ENCODE results near the gene COX10.
A peak's percentile ranks its signal among the peaks of the same experiment; 100 is the strongest.
"Not testable (repeated sequence)": the region's sequence is repeated elsewhere in the genome, so short reads cannot be mapped to it uniquely, and the experiment has no call there.

COX10 gene

DNA sequence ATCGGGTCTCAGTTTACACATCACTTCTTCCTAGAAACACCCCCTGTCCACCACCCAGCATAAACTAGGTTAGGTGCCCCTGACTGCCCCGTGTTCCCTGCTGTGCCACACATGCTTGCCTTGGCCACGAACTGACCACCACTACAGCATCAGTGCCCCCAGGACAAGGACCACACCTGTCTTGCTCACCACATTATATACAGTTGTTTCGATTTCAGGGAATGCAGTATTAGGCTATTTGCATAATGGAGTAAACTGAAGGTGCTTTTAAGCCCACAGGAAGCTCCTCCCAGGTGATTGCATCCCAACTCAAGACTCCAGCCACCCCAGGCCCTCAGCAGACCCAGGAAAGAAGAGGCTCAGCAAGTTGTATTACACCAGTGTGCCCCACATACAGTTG lies 117.1 kb downstream of the COX10 start:
- DNase-seq: not testable (repeated sequence)

DNA sequence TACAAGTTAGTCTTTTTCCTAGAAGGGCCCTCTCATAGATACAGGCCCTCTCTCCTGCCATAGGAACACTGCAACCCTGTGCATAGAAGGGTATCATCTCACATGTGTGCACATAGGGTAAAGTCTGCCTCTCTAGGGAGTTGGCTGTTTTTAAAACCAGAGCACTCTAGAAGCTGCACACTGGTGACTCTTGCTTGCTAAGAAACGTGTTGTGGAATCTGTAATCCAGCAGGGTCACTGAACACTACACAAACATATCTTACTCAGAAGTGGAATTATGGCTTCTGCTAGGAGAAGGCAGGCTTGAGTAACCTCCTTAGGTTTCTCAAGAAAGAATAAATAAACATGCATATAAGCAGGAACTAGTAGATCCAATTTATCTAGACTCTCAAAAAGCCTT lies 121.5 kb downstream of the COX10 start:
- not testable (repeated sequence) for DNase-seq

DNA sequence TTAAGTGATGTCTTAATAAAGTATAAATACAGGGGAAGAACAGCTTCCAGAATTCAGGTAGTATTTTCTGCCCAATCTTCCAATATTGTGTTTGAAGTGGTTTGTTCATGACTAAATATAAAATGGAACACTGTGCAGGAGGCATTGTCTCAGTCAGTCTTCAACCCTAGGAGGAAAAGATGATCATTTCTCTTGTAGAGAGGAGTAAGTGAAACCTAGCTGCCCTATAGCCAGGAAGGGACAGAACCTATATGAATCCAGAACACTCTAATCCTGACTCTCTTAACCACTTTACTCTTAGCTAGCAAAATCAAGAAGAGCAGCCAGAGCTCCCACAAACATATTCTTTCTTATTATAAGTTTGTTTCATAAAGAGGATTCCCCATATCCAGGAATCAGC lies 122.2 kb downstream of the COX10 start:
- not testable (repeated sequence) for DNase-seq

DNA sequence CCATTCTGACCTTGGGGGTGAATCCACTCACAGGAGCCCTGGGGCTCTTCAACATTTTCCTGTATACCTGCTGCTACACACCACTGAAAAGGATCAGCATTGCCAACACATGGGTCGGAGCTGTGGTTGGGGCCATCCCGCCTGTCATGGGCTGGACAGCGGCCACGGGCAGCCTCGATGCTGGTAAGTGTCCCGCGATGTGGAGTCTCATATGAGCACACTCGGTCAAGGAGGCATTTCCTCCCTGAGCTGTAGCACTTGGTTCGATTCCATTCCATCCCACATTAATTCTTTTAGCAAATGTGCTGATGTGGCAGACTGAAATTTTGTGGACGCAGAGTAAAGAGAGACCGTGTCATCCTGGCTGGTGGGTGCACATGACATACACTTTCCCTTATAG lies 122.7 kb downstream of the COX10 start:
- DNase-seq: not testable (repeated sequence)

DNA sequence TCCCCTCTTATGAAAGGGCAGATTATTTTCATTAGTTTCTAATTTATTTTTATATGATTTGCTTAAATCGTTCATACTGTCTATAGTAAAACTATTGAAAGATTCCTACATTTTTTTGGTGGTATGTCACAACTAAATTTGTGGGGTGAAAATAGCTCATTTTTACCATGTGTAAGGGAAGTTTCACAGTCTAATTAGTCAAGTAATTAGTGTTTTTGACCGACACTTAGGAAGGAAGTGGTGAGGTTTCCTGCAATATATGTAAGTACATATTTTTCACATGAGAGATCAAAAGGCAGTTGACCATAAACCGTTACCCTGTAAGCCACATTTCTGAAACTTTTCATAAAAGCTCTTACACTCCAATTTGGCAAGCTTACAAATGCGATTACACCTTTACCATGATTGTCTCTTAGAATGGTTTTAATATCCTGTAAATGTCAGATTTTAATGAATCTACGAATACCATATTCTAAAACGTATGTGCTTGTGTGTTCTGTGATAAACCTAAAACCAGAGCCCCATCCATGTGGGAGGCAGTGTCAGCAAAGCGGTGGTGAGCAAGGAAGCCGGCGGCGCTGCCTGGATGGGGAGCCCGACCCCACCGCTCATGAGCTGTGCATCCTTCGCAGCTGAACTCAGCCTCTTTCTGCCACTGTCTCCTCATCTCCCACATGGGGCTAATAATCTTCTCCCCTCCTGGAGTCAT lies 123.5 kb downstream of the COX10 start:
- DNase-seq: not testable (repeated sequence)

DNA sequence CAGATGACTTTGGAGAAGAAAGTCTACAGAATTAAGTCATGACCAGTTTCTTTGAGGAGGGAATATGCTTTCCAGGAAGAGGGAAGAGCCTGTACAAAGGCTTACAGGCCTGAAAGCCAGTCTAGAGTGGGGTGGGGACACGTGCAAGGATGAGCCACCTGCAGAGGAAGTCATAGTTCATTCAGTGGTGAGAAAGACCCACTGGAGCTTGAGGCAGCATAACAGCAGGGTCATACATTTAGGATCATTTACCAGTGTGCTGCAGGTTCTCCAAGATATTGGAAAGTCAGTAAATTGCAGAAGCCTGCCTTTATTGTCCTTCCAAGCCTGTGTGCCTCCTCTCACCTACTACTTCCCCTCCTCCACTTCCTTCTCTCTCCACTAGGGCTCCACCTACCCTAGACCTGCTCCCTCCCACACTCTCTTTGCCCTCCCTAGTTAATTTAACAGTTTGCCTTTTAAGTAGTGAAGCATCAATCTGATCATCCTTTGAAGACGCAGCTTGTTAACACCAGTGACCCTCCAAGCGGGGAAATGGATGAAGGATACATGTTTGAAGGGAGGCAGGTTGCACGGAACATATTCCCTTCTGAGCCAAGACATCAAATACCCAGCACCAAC lies 127.2 kb downstream of the COX10 start:
- DNase-seq: no peak

DNA sequence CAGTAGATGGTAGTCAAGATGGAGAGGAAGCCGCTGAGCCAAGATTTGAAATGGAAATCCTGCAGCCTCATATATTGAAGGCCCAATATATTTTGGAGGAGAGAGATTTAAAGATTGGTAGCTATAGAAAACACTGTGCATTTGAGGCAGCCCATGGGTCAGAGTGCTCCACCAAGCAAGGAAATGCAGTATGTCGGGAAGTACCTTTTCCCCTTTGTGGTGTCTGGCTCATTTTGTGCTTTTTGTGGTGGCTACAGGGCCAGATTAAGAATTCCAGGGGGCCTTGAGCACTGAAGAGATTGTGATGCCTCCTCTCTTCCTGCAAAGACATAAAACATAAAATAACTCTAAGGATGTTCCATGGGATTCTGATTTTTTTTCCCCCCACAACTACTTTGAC lies 127.8 kb downstream of the COX10 start:
- DNase-seq: no peak

DNA sequence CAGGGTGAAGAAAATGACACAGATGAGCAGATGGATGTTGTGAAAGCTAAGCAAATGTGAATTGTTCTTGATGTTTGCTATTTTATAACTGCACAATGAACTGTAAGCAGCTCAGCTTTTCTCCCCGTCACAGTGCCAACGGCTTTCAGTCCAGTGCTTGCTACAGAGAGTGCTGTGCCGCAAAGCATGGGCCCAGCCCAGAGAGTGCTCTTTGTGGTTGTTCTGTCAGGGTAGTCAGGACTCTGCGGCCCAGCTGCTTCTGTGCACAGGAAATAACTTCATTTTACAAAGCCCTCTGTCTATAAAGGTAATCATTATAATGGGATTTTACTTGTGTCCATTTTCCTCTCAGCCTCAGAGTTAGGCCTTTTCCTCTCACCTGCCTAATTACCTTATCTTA lies 128.3 kb downstream of the COX10 start:
- DNase-seq: no peak

DNA sequence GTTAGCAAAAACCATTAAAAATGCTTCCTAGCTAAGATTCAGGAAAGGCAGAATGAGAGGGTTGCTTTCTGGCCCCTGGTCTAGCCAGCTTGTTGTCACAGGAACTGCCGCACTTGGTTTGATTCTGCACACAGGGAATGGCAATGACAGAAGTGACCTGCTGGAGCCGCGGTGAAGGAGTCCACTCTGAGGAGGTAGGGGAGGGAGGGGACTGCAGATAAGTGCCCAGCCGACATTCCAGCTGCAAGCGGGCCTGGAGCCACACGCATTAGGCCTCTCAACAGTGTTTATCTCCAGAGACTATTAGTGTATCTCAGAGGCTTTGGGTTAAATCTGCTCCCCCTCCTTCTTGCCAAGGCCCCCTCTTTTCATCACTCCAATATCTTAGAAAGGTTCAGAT lies 128.7 kb downstream of the COX10 start:
- DNase-seq: peak; percentile 1

DNA sequence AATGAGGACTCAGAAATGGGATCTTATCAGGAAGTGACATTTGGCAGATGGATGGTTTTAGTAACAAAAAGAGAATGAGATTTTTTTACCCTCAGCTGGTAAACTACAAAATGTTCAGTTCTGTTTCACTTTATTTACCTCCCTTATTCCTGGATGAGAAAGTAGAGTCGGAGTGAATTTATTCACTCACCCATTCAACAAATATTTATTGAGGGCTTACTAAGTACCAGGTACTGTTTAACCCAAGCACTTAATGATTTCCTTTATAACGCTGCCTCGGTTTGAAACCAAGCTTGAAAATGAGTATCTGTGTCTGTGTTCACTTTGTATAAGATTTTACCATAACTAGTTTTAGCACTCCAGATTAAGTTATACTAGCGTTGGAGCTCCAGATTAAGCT lies 129.3 kb downstream of the COX10 start:
- DNase-seq: no peak

DNA sequence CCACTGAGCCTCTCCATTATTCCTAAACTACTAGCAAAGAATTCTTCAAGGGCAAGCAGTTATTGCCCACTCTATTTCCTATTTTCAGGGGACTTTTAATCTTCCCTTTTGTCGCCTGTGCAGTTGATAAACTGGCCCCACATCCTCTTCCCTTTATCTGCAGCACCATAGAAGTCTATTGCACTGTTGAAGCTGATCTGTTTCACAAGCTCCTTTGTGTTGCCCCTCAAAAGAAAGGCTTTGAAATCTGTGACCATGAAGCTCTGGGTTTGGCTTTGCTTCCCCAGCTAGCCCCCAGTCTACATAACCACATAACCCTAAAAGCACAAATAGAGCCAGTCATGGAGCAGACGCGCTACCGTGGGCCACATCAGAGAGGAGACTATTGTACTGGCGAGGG lies 130.3 kb downstream of the COX10 start:
- DNase-seq: no peak

DNA sequence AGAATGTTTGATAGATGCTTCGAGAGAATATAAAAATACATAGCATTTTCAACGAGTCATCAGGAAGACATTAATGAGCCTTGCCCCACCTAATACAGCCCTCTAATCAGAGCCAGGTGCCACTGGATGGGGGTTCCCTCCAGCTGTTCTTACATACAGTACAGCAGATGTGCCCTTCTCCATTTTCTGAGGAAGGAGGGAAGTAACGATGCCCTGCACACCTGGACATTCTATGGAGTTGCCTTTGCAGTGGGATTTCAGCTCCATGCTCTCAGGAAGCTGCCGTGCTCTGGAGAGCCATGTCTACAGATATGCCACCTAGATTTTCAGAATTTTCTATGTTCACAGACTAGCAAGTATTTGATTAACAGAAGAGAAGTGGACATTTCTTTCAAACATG lies 131.1 kb downstream of the COX10 start:
- no peak for DNase-seq

DNA sequence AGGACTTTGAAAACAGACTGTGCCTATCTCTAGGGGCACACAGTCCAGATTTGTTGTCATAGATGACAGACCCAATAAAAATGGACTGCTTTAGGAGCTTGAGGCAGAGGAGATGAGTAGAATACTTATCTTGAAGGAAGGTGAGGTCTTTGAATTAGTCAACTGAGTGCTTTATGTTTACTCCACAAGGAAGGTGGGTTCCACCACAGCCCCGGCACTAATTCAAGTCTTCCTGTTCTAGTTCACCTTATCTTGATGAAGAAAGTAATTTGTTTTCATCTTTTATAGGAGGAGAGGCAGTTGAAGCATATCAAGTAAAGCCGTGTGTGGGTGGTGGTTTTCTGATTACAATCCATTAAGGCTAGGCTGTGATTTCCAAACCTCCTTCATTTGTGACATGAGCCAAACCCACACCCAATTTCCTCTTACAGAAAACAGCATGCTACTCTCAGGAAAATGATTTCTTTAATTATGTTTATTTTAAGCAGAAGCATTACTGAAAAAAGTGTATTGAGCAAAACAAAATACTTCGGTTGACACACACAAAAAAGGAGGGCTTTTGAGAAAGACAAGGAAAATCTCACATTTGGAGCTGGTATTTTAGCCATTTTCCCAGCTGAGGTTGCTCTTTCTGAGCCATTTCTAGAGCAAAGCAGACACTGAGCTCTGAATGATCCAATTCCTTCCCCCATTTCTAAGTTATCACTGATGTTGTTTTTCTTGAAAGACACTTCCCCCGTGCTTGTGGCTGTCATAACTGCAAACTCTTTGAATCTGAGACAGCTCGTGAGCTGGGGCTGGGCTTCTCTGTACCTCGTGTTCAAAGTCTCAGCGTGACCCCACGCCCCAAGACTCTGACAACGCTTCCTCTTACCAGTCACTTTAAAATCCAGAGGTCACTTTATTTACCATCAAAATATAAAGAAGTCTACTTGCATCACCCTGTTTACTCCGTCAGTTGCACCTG lies 132.0 kb downstream of the COX10 start:
- no peak for DNase-seq

DNA sequence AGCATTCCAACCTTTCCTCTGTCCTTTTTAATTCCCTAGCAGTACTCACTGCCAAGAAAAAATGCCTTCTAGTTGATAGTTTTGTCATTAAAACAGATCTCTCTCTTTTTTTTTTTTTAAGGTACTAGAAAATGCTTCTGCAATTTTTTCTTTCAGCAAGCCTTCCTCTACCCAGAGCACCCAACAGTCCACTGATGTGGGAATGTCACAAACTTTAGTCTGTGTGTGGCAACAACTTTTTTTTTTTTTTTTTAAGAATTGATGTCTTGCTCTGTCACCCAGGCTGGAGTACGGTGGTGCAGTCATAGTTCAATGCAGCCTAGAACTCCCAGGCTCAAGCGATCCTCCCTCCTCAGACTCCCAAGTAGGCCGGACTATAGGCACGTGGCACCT lies 132.7 kb downstream of the COX10 start:
- no peak for DNase-seq

DNA sequence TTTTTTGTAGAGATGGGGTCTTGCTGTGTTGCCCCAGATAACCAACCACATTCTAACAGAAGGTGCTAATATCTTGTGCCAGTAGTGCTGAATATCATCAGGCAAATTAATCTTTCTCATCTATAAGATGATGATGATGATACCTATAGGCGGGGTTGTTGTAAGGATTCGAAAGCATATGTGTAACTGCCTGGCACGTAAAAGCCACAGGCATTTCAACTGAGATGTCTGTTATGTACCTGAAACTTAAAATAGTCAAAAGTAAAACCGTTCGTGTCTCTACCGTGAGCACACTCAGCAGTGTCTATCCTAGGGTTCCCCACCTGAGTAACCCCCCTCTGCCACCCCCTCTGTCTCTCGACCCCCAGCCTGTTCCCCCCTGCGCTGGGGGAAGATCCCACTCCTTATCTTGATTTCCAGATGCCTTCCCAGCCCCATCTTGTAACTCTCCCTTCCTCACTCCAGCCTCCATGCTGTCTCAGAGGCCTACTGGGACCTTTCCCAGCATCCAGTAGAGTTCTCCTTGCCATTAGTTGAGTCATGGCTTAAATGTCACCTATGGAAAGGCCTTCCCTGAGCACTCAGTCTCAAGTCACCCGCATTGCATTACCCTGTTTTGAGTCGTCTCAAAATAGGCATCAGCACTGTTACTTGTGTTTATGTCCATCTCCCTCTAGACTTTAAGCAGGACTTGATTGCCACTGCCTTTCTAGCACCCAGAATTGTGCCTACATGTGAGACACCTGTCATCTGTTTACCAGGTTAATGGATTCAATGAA lies 133.3 kb downstream of the COX10 start:
- DNase-seq: no peak

DNA sequence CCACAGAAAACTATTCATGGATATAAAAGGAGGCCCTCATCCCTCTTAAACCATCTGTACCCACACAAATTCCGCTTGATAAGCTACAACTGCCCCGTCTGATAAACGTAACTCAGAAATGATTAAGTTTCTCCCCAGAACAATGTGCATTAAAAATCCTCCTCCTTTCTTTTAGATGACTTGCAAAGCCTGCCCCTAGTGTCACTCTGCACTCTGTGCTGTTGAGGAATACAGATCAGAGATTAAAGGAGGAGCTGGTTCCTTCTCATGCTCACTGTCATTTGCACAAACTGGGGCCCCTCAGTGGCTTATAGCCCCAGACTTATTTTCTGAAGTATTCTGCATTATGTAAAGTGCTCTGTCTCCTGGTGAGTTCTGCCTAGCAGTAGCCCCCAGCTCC lies 134.1 kb downstream of the COX10 start:
- no peak for DNase-seq

DNA sequence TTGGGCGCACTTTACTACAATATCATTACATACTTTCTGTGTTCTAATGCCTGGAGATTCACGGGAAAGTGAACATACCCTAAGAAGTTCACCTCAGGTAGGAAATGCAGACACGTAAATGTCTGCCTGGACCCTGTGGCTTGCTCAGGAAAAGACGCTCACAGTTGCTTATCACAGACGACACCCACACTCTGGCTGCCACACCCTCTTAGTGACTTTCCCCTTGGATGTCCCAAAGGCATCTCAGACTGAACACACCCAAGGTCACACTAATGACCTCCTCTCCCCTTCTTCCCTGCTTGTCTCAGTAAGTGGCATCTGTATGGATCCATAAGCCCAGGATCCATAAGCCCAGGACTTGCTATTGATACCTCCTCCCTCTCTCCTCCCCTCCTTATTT lies 134.8 kb downstream of the COX10 start:
- DNase-seq: no peak

DNA sequence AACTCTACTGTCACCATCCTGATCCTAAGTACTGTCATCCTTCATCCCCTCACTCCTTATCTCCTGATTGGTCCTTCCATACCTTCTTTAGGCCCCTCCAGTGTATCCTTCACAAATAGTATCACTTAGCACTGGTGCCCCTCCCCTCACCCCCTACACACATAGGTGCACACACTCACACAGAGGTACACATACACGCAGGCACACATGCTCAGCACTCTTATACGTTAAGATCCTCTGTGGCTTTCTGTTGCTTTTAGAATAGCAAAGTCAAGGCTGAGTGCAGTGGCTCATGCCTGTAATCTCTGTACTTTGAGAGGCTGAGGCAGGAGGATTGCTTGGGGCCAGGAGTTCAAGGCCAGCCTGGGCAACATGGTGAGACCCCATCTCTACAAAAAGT lies 135.2 kb downstream of the COX10 start:
- no peak for DNase-seq

DNA sequence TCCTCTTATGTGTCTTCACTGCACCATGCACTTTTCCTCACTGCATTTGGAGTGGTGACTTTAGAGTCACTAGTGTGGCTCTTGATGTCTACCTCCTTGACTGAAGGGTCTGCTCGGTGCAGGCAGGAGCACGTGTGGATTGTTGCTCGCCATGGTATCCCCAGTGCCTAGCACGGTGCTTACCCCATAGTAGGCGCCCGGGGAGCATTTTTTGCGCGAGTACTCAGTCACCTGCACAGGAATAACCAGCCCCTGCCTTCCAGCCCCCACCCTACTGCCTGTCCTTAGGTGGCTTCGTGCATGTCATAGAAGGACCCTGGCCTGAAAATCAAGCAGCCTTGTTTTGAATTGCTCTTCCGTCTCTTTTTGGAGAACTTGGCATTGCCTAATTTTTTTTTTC lies 136.1 kb downstream of the COX10 start:
- DNase-seq: no peak

DNA sequence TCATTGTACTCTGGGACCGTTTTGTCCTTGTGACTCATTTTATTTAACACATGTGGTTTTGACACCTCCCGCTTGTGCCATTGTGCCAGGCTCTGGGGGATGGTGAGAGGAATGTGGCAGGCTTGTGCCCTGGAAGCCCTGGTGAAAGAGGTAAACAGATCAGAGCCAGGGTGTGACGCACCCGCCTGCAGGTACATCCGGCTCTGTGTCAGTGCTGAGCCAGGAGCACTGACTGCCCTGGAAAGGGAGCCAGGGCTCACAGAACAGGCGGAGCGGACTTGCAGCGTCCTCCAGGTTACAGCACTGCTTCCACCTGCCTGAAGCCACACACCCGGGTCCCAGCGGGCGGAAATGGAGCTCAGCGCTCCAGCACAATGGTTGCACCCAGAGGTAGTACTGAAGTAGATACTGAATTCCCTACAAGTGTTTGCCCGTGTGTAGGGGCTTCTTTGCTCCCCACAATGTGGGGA lies 136.7 kb downstream of the COX10 start:
- DNase-seq: peak; percentile 1

DNA sequence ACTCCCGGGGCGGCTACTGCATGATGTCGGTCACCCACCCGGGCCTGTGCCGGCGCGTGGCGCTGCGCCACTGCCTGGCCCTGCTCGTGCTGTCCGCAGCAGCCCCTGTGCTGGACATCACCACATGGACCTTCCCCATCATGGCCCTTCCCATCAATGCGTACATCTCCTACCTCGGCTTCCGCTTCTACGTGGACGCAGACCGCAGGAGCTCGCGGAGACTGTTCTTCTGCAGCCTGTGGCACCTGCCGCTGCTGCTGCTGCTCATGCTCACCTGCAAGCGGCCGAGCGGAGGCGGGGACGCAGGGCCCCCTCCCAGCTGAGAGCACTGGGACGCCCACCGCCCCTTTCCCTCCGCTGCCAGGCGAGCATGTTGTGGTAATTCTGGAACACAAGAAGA lies 137.6 kb downstream of the COX10 start:
- DNase-seq: no peak

DNA sequence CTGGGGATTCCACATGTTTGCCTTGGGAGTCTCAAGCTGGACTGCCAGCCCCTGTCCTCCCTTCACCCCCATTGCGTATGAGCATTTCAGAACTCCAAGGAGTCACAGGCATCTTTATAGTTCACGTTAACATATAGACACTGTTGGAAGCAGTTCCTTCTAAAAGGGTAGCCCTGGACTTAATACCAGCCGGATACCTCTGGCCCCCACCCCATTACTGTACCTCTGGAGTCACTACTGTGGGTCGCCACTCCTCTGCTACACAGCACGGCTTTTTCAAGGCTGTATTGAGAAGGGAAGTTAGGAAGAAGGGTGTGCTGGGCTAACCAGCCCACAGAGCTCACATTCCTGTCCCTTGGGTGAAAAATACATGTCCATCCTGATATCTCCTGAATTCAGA lies 138.5 kb downstream of the COX10 start:
- no peak for DNase-seq

DNA sequence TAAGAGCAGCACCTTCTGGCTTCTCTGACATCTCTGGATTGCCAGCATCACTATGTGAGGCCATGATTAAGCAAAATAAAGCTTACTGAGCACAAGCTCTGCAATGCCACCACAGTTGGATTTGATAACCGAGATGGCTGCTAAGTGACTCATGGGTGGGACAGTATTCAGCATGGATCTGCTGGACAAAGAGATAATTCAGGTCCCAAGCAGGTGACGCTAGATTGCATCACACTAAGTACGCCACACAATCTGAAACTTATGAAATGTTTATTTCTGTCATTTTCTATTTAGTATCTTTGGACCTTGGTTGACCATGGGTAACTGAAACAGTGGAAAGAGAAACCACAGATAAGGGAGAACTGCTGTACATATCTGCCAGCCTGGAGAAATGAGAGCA lies 139.9 kb downstream of the COX10 start:
- no peak for DNase-seq

Data from NCI-H1092 treated with DMSO at 0.1 percent for 48 hours (cell line).